HG03280 (cell line): ENCODE measurements around the gene CCNB1IP1.
A peak's percentile ranks its signal among the peaks of the same experiment; 100 is the strongest.
"Not testable (repeated sequence)": the region's sequence is repeated elsewhere in the genome, so short reads cannot be mapped to it uniquely, and the experiment has no call there.

ENCODE experiments used
- ATAC-seq: cut with Tn5 transposase; IDR thresholded peaks from one replicate; pipeline ENCODE4 v1.9.1; 2021; ENCODE audit warnings: mild to moderate bottlenecking, moderate library complexity; ENCODE audit not compliant: unreplicated experiment

Gene CCNB1IP1

DNA sequence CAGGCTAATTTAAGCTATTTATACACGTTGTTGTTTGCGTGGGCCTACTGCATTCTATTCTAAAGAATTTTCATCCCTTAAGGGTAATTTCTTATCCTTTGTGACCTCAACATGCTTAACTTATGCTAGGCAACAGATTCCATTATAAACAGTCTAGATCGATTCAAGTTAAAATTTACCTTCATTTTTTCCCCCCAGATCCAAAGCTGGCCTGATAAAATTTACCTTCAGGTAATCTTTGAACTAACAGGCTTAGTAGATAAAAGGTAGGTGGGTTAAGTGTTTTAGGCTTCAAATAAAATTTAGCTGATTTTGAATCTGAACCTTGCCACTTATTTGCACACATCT is 389 bp upstream of the CCNB1IP1 start:
- no peak for ATAC-seq

DNA sequence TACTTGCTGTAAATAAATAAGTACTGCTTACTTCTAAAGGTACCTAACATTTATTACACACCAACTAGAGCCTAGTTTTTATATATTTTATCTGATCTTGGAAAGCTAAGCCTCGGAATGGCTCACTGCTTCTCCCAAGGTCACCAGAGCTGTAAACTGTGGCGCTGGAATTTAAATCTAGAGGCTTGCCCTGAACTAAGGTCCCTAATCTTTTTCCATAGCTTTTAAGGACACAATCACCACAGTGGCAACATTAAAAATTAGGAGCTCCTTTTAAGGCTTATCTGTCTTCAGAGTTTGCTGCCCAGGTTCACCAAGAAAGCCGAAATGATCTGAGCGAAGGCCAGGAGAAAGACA is 670 bp downstream of the CCNB1IP1 start:
- ATAC-seq = no peak

DNA sequence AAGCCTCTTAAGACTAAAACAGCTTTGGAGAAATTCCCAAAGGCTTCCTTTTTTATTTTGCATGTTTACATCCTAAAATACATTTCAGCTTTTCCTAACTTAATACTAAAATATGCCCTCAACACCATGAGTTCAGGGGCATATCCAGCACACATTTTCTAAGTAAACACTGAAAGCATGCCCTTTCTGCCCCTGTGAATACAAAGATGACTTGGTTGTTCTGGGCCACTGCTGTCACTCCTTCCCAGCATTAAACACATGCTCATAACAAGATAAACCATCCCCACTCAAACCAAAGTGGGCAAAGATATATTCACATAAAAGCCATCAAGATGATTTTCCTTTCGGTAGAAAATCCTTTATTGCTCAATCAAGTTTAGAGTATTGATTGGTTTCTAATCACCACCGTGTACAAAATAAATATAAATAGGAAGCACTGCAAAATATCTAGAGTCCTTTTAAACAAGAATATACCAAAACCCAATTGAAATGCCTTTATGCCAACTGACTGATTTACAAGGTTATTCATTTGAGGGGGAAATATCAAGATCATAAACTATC is 1.9 kb downstream of the CCNB1IP1 start:
- ATAC-seq = no peak

DNA sequence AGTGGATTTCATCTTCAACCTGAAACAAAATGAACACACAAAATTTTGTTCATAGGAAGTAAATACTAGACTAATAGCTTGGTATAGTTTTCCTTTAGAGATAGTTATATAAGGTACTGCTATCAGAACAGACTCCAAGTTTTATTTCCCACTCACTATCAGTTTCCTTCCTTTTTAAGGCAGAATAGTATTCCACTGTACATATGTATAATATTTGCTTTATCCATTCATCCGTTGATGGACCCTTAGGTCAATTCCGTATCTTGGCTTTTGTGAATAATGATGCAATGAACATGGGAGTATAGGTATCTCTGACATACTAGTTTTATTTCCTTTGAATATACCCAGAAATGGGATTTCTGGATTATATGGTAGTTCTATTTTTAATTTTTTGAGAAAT is 3.7 kb downstream of the CCNB1IP1 start:
- ATAC-seq = no peak

DNA sequence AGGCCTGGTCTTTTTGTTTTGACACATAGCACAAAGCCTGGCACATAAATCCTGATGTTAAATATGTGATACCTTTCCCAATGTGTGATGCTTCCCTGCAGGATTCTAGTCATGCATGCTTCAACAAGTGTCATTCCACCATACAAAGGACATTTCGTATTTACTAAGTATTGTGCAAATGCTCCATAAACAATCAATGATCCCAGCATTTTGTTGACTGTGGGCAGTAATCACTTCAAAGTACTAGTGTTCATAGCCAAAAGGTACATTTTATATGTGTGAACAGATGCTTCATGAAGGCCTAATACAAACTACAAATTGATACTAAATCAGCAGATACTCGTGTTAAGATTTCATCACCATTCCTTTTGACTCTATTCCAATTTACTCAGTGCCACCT is 4.4 kb downstream of the CCNB1IP1 start:
- no peak for ATAC-seq

DNA sequence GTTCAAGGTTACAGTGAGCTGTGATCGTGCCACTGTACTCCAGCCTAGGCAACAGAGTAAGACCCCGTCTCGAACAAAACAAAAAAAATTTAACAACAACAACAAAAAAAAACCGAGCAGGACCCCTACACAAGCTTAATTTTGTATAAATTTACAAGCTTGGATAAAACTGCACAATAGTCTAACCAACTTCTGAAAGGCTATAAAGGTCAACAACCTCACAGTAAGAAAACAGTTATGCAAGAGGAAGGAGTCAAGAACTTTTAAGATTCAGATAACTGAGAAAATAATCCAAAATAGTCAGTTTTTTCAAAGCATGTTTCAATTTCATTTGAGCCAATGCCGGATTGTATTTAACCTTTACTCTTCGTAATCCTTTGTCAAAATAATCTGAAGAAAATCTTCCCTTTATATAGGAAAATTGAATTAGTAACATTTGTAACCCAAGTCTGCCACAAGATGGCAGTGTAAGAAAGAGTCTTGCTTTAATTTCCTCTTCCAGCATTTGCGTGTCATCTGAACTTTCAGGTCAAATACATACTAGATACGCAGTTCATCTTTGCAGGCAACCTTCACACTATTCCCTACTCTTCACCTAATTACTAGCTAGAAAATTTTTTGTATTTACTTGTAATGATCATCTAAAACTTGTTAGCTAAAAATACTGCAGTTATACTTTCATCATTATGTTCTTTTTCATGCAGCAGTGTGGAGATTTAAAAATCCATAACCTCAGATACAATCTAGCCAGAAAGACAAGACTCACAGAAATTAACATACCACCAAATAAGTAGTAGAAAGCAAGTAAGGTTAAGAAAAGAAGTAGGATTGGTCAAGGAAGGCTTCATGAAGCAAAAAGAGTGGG is 5.8 kb downstream of the CCNB1IP1 start:
- ATAC-seq = no peak

DNA sequence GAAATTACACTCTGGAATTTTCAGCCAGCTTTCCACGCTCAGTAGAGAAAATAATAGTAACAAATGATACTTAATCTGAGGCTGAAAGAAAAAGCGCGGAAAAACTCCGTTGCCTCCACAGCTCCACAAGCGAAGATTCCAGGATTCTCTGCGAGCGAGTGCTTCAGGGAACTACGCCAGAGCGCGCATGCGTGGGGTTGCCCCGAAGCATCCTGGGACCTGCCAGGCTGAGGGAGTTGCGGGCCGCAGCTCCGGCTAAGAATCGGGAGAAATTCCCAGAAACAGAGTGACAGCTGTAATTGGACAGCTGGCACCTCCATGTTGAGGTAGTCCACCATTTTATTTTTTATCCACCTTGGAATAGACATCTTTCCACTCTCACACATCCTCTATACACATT is 15.4 kb downstream of the CCNB1IP1 start:
- no peak for ATAC-seq

DNA sequence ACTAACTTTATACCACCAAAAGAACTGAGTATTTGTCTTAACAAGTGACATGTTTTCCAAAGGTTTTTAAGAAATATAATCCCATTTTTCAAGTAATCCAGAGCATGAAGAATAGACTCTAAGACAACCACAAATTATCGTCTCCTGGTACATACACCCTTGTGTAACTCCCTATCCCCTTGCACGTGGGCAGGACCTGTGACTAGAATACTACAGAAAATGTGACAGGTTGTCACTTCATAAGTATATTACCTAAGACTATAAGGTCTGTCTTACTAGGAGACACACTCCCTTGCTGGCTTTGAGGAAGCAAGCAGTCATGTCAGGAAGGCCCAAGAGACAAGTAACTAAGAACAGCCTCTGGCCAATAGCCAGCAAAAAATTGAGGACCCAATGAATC is 19.1 kb downstream of the CCNB1IP1 start:
- no peak for ATAC-seq

DNA sequence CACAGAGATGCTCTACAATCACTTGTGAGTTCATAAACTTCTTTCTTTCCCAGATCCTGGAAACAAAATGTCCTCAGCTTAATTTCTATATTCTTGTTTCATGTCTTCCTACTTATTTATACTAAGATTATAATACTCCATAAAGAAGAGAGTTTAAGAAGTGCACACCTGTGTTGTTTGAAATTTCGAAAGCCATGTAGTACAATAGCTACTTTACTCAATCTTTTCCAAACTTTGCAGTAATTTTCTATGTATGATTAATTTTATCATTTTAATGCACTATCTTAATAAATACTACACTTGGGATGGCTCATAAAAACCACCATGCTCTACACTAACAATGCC is 27.0 kb downstream of the CCNB1IP1 start:
- no peak for ATAC-seq

DNA sequence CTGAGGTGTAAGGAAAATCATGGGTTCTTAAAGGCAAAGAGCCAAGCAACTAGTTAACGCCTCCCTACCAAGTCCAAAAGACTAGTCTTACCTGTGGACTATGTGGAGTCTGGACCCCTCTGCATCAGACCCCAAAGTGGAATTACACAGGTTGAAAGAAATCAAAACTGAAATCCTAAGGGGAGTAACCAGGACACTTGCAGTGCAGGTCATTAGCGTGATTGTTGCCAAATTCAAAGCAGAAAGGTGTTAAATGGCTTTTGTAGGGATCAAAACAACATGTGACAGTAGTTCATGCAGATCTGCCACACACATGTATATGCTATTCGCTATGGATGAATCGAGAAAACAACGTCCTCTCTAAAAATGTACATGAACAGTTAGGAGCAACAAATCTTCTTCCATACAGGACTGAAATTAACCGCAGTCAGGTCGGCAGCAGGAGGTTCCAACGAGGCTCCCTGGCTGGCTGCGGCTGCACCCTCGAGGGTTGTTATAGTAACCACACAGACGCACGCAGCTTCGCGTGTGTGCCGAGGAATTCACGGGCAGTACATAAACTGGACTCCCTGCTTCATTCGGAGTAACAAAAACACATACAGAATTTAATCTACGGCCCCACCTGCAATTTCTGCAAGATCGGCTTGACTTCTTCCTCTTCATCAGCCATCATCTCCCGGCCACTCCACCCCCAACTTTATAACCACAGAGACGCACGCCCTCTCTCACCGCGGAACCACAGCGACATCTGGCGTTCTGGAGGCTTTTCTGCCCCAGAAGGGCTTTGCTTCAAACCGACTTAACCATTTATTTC is 27.6 kb downstream of the CCNB1IP1 start, which contains the start of gene TTC5:
TSS of gene TTC5 (minus strand) at position 687 of the 814 bp plus-strand sequence. CDS start at position 673, 14 bp downstream.
- ATAC-seq = peak; percentile 94

DNA sequence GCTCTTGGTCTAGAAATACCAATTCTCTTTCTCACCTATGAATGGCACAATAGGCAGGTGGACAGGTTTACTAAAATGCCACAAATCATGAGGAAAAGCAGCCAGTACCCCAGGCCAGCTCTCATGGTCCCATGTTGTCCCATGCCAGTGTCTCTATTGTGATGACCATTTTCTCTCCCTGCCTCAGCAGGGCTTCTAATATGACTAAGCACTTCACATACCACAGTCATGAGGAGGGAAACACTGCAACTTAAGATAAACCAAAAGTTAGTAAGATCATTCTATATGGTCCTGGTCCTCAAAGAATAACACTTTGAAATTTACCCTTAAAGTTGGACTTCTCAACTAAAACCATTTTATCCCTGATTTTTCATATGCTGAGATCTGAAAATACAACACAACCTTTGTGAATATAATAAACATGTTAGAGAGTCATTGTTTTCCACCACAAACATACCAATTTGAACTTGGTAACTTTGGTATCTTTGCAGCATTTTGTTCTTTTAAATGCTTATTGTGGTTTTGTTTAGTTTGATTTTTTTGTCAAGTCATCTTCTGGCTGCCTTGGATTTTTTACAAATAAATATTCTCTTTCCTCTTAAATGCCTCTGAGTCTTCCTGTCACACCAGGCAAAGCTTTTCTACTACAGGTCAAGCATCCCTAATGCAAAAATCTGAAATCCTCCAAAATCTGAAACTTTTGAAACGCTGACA is 30.9 kb downstream of the CCNB1IP1 start:
- no peak for ATAC-seq

DNA sequence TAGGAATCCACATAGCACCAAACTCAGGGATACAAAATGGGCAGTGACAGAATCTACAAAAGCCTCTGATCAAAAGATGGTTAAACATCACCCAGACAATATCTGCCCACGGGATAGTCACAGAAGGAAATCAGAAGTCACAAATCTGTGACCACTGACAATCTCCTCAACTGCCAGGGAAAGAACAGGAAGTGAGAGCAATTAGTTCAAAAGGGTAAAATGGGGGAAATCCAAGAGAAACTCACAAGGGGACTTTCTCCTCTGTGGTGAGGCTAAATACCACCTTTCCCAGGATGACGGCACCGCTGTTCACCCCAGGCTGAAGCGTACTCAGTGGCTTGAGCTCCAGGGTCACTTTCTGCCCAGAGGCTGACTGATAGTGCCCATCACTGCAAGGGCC is 38.0 kb downstream of the CCNB1IP1 start:
- ATAC-seq = peak; percentile 70

DNA sequence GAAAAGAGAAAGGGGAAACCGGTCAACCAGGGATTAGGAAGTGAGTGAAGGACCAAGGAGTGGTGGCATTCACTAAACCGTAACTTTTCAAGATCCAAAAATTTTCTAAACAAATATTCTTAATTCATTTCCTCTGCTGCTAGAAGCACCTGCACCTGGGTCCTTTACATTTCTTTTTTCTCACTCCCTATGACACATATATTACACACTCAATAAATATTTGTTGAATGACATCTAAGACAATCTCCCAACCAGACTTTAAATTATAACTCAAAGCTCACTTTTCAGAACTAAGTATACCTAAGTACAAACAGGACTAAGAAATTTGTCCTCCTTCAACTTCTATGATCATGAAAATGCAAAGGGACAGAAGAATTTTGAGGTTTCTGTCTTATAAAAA is 38.4 kb downstream of the CCNB1IP1 start:
- no peak for ATAC-seq

DNA sequence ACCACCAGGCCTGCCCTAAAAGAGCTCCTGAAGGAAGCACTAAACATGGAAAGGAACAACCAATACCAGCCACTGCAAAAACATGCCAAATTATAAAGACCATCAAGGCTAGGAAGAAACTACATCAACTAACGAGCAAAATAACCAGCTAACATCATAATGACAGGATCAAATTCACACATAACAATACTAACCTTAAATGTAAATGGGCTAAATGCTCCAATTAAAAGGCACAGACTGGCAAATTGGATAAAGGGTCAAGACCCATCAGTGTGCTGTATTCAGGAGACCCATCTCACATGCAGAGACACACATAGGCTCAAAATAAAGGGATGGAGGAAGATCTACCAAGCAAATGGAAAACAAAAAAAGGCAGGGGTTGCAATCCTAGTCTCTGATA is 51.1 kb downstream of the CCNB1IP1 start:
- ATAC-seq = not testable (repeated sequence)

DNA sequence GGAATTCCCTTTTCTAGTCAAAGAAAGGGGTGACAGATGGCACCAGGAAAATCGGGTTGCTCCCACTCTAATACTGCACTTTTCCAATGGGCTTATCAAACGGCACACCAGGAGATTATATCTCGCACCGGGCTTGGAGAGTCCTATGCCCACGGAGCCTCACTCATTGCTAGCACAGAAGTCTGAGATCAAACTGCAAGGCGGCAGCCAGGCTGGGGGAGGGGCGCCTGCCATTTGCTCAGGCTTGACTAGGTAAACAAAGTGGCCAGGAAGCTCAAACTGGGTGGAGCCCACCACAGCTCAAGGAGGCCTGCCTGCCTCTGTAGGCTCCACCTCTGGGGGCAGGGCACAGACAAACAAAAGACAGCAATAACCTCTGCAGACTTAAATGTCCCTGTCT is 52.8 kb downstream of the CCNB1IP1 start:
- ATAC-seq = not testable (repeated sequence)

DNA sequence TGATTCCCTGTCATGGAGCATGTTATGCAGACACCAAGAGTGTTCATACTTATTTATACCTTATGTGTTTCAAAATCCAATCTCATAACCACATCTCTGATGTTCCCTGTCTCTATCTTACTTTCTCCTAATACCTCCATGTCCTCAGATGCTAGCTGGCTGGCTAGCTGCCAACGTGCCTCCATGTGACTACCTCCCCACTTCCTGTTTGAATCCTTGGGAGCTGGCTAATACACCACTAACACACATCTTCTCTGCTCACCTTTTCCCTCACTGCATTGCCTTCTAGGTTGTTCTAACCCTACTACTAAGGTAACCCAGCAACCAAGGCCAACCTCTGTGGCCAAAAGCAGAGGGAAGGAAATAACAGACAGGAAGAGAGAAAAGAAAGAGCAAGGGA is 54.7 kb downstream of the CCNB1IP1 start:
- ATAC-seq = no peak

DNA sequence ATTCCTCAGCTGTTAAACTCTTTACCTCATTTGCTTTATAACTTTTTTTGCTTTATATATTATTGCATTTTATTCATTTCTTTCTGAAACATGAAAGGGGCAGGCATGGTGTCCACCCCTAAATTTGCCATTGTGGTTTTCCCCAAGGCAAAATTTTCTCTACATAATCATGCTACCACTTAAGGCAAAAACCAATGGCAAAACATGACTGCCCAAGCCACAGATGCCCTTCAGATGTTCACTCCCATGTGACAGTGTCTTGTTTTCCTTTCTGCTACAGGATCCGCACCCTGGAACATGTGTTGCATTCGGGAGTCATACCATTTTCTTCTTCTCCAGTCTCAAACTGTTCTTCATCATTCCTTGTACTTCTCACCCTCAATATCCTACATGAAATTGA is 55.7 kb downstream of the CCNB1IP1 start:
- no peak for ATAC-seq

DNA sequence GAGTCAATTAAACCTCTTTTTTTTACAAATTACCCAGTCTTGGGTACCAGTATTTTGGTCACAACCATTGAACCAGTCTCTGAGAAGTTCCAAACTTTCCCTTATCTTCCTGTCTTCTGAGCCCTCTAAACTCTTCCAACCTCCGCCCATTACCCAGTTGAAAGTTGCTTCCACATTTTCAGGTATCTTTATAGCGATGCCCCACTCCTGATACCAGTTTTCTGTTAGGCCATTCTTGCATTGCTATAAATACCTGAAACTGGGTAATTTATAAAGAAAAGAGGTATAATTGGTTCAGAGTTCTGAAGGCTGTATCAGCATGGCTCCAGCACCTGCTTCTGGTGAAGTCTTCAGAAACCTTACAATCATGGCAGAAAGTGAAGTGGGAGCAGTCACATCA is 59.0 kb downstream of the CCNB1IP1 start:
- no peak for ATAC-seq

DNA sequence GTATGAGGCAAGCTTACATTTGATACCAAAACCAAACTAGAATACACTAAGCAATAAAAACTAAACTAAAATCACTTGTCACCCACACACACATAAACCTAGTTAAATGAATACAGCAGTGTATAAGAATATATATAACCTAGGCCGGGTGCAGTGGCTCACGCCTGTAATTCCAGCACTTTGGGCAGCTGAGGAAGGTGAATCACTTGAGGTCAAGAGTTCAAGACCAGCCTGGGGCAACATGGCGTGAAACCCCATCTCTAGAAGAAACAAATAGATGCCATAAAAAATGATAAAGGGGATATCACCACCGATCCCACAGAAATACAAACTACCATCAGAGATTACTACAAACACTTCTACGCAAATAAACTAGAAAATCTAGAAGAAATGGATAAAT is 68.7 kb downstream of the CCNB1IP1 start:
- not testable (repeated sequence) for ATAC-seq

DNA sequence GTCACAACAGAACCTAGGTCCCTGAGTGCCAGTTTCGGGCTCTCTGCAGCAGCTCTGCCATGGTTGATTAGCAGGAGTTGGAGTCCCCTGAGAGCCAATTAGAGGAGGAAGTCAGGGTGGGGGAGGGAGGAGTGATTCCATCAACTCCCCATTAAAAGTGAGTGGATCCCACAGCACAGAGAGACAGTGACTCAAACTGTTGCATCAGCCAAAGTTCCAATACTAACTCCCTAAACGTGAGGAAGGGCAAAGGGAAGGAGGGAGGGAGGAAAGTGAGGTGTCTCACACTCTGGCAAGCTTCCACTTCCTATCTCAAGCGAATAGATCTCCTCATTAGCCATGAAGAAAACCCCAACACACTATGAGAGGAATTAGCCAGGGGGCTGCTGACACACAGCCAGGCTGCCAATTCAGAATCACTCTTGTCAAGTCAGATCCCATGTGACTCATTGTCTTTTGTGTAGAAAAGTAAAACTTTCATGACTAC is 70.4 kb downstream of the CCNB1IP1 start:
- no peak for ATAC-seq
